ENCODE results near the gene APOL2.
A peak's percentile ranks its signal among the peaks of the same experiment; 100 is the strongest.
"Not testable (repeated sequence)": the region's sequence is repeated elsewhere in the genome, so short reads cannot be mapped to it uniquely, and the experiment has no call there.

Gene APOL2

GRCh38 chr22:36194971-36195370 lies 44.4 kb downstream of the APOL2 start:
- H3K4me1 ChIP-seq (ENCODE audit: control insufficient read depth, insufficient read depth, low read length) = peaks cover 10% of the 10 kb centered on the region
- no peak overlapping the region for H3K9ac ChIP-seq (ENCODE audit: low read length)
- no peaks in the 10 kb centered on the region for H3K27me3 ChIP-seq (ENCODE audit: control insufficient read depth, insufficient read depth, low read length)
- no peaks in the 10 kb centered on the region for H3K36me3 ChIP-seq (ENCODE audit: control insufficient read depth, insufficient read depth, low read length)
- no peak overlapping the region for H3K4me3 ChIP-seq (ENCODE audit: low read length)
- H3K27ac ChIP-seq (ENCODE audit: low read depth, low read length) = no peak overlapping the region

DNA sequence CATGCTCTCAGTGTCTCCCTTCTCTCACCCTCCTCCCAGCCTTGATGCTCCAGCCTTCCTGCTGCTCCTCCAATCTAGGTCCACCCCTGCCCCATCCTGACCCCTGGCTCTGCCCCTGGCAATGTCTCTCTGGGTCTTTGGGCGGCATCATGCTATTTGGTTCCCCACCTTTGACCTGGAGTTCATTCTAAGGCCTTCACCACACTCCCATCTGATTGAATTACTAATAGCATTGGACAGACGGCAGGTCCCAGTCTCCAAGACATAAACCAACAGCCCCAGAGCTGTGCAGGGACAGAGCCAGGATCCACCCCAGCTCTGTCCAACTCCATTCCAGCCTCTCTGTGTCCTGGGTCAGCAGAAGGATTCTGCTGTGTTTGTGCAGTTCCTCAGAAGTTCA lies 44.9 kb downstream of the APOL2 start:
- no peaks in the 10 kb centered on the region for H3K36me3 ChIP-seq (ENCODE audit: control insufficient read depth, insufficient read depth, low read length)
- no peak overlapping the region for H3K9ac ChIP-seq (ENCODE audit: low read length)
- H3K4me3 ChIP-seq (ENCODE audit: low read length) = no peak overlapping the region
- H3K27ac ChIP-seq (ENCODE audit: low read depth, low read length) = no peak overlapping the region
- H3K27me3 ChIP-seq (ENCODE audit: control insufficient read depth, insufficient read depth, low read length) = no peaks in the 10 kb centered on the region
- H3K4me1 ChIP-seq (ENCODE audit: control insufficient read depth, insufficient read depth, low read length) = peaks cover 10% of the 10 kb centered on the region

- no peak overlapping the region for H3K27ac ChIP-seq (ENCODE audit: low read depth, low read length)
- H3K4me3 ChIP-seq (ENCODE audit: low read length) = no peak overlapping the region
- H3K36me3 ChIP-seq (ENCODE audit: control insufficient read depth, insufficient read depth, low read length) = no peaks in the 10 kb centered on the region
- H3K27me3 ChIP-seq (ENCODE audit: control insufficient read depth, insufficient read depth, low read length) = no peaks in the 10 kb centered on the region
- H3K9ac ChIP-seq (ENCODE audit: low read length) = no peak overlapping the region
- H3K4me1 ChIP-seq (ENCODE audit: control insufficient read depth, insufficient read depth, low read length) = peaks cover 10% of the 10 kb centered on the region
Measured at GRCh38 chr22:36193577-36193976, 45.8 kb downstream of the APOL2 start.

GRCh38 chr22:36193171-36193570 lies 46.2 kb downstream of the APOL2 start:
- no peak overlapping the region for H3K9ac ChIP-seq (ENCODE audit: low read length)

GRCh38 chr22:36192542-36192941 lies 46.8 kb downstream of the APOL2 start:
- H3K36me3 ChIP-seq (ENCODE audit: control insufficient read depth, insufficient read depth, low read length) = no peaks in the 10 kb centered on the region
- H3K4me1 ChIP-seq (ENCODE audit: control insufficient read depth, insufficient read depth, low read length) = peaks cover 7% of the 10 kb centered on the region
- H3K27ac ChIP-seq (ENCODE audit: low read depth, low read length) = no peak overlapping the region
- no peaks in the 10 kb centered on the region for H3K27me3 ChIP-seq (ENCODE audit: control insufficient read depth, insufficient read depth, low read length)
- H3K4me3 ChIP-seq (ENCODE audit: low read length) = no peak overlapping the region
- H3K9ac ChIP-seq (ENCODE audit: low read length) = no peak overlapping the region

More at GRCh38 chr22:36193171-36193570, 46.2 kb downstream of the APOL2 start:
- H3K36me3 ChIP-seq (ENCODE audit: control insufficient read depth, insufficient read depth, low read length) = no peaks in the 10 kb centered on the region
- no peak overlapping the region for H3K27ac ChIP-seq (ENCODE audit: low read depth, low read length)
- H3K4me3 ChIP-seq (ENCODE audit: low read length) = no peak overlapping the region
- peaks cover 10% of the 10 kb centered on the region for H3K4me1 ChIP-seq (ENCODE audit: control insufficient read depth, insufficient read depth, low read length)
- no peaks in the 10 kb centered on the region for H3K27me3 ChIP-seq (ENCODE audit: control insufficient read depth, insufficient read depth, low read length)

DNA sequence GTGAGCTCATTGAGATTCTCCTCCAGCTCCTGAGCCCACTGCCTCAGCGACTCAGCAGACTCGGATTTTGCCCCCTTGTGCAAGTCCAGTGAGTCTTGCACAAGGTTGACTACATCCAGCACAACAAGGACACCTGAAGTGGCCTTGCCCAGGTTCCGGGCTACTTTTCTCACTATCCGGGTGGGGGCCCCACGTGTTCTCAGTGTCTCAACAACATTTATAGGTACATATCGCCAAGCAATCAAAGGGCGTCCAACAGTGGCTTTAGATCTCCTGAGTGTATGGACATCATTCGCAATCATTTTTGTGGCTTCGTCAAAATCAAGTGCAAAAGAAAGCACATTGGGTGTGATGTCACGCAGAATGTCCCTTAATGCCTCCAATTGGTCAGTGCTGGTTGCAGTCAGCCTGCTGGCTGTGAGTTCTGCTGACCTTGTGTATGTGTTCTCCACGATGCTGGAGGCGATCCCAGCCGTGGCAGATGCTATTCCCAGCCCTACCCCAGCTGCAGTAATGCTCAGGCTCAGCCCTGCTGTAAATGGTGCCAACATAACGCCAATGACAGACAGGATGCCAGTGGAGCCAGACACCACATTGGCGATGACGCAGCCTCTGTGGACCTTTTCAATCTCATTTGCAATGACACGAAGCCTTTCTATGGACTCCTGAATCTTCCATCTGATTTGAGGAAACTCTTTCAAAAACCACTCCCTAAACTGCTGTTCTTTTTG lies 48.1 kb downstream of the APOL2 start:
- Histone ChIP-seq H3K27me3 (ENCODE audit: control insufficient read depth, insufficient read depth, low read length) (no peaks in the 10 kb centered on the region), H3K4me1 (ENCODE audit: control insufficient read depth, insufficient read depth, low read length) (peaks cover 7% of the 10 kb centered on the region), H3K27ac (ENCODE audit: low read depth, low read length) (peak overlapping the region; percentile 52), H3K4me3 (ENCODE audit: low read length) (no peak overlapping the region), H3K9ac (ENCODE audit: low read length) (no peak overlapping the region), H3K36me3 (ENCODE audit: control insufficient read depth, insufficient read depth, low read length) (no peaks in the 10 kb centered on the region)

- H3K9ac ChIP-seq (ENCODE audit: low read length); H3K4me1 ChIP-seq (ENCODE audit: control insufficient read depth, insufficient read depth, low read length); H3K27me3 ChIP-seq (ENCODE audit: control insufficient read depth, insufficient read depth, low read length); H3K36me3 ChIP-seq (ENCODE audit: control insufficient read depth, insufficient read depth, low read length); H3K4me3 ChIP-seq (ENCODE audit: low read length); H3K27ac ChIP-seq (ENCODE audit: low read depth, low read length): not testable (repeated sequence)
Measured at GRCh38 chr22:36187862-36188261, 51.5 kb downstream of the APOL2 start.

- peaks cover 2% of the 10 kb centered on the region for H3K4me1 ChIP-seq (ENCODE audit: control insufficient read depth, insufficient read depth, low read length)
- no peak overlapping the region for H3K9ac ChIP-seq (ENCODE audit: low read length)
- H3K36me3 ChIP-seq (ENCODE audit: control insufficient read depth, insufficient read depth, low read length) = no peaks in the 10 kb centered on the region
- no peaks in the 10 kb centered on the region for H3K27me3 ChIP-seq (ENCODE audit: control insufficient read depth, insufficient read depth, low read length)
- H3K27ac ChIP-seq (ENCODE audit: low read depth, low read length) = no peak overlapping the region
- H3K4me3 ChIP-seq (ENCODE audit: low read length) = no peak overlapping the region
Measured at GRCh38 chr22:36185828-36186624, 53.3 kb downstream of the APOL2 start.

DNA sequence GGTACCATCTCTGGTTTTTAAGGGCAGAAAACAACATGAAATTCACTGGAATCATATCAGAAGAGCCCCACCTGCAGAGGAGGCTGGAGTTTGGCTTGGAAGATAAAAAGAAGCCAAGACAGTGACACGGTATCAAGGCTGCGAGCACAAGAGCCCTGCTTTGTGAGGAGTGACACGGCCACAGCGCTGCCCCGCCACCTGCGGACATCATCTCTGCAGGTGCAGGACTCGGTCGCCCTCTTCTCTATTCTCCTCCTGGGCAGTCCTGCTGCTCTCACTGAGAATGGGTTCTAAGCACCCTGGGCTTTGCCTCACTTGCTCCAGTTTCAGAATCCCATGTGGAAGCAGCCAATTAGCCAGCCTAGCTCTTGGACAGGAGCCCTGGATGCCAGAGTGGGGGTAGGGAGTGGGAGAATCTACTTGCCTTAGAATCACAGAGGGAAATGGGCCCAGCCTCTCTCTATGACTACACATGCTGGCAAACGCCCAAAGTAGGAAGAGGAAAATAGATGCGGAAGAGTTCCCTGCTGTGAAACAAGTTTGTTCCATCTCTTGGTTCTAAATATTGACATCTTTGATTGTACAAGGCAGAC lies 54.8 kb downstream of the APOL2 start:
- Histone ChIP-seq H3K27me3 (ENCODE audit: control insufficient read depth, insufficient read depth, low read length) (no peaks in the 10 kb centered on the region), H3K9ac (ENCODE audit: low read length) (no peak overlapping the region)

DNA sequence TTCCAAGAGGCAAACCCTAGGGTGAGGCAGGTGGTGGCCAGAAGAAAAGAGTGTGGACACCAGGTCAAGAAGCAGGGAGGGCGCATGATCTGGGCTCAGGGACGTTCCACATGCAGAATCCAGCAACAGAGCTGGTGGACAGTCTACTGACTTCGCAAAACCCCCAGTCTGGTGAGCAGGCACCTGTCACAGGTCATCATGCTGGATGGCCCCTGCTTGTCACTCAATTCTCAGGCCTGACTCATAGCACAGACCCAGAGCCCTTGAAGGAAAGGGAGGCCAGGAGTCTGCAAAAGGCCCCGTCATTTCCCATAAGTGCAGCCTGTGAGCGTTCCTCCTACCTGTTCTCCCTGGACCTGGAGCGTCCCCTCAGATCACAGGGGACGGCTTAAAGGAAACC lies 55.9 kb downstream of the APOL2 start:
- Histone ChIP-seq H3K9ac (ENCODE audit: low read length) (no peak overlapping the region), H3K36me3 (ENCODE audit: control insufficient read depth, insufficient read depth, low read length) (no peaks in the 10 kb centered on the region), H3K27me3 (ENCODE audit: control insufficient read depth, insufficient read depth, low read length) (no peaks in the 10 kb centered on the region), H3K27ac (ENCODE audit: low read depth, low read length) (no peak overlapping the region), H3K4me3 (ENCODE audit: low read length) (no peak overlapping the region), H3K4me1 (ENCODE audit: control insufficient read depth, insufficient read depth, low read length) (peaks cover 2% of the 10 kb centered on the region)

More for the DNA sequence above, 54.8 kb downstream of the APOL2 start:
- H3K4me1 ChIP-seq (ENCODE audit: control insufficient read depth, insufficient read depth, low read length) = peaks cover 2% of the 10 kb centered on the region
- H3K4me3 ChIP-seq (ENCODE audit: low read length) = no peak overlapping the region
- no peak overlapping the region for H3K27ac ChIP-seq (ENCODE audit: low read depth, low read length)
- no peaks in the 10 kb centered on the region for H3K36me3 ChIP-seq (ENCODE audit: control insufficient read depth, insufficient read depth, low read length)

DNA sequence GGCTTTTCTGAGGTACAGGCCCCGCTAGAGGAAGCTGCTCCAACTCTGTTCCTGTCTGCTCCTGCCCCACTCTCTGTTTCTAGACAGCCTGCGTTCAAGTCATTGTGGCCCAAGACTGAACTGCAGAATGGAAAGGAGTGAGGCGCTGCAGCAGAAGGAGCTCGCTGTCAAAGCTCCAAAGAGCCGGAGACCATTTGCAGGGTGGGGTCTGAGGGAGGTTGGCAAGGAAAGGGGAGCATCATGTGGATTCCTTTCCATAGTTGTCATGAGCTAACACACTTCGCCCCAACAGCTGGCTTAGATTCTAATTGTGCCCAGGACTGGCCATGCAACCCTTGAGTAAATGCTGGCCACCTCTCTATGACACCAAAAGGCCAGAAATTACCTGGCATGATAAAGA lies 56.5 kb downstream of the APOL2 start:
- Histone ChIP-seq H3K9ac (ENCODE audit: low read length) (no peak overlapping the region), H3K27me3 (ENCODE audit: control insufficient read depth, insufficient read depth, low read length) (no peaks in the 10 kb centered on the region), H3K4me3 (ENCODE audit: low read length) (no peak overlapping the region), H3K4me1 (ENCODE audit: control insufficient read depth, insufficient read depth, low read length) (peaks cover 2% of the 10 kb centered on the region), H3K27ac (ENCODE audit: low read depth, low read length) (no peak overlapping the region), H3K36me3 (ENCODE audit: control insufficient read depth, insufficient read depth, low read length) (no peaks in the 10 kb centered on the region)

DNA sequence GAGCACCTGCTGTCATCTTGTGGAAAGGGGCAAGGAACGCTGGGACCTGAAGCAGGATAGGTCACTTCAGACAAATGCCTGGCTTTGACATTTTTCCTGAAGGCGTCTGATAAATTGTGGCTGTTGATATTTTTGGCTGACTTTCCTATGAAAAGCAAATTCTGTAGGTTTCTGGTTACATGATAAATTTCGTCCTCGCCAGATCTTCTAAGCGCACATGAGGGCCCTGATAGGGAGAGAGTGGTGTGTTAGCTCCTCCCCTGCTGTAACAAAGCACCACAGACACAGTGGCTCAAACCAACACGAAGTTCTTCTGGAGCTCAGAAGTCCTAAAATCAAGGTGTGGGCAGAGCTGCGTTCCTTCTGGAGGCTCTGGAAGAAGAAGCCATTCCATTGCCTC lies 57.3 kb downstream of the APOL2 start:
- Histone ChIP-seq H3K4me3 (ENCODE audit: low read length) (no peak overlapping the region), H3K27ac (ENCODE audit: low read depth, low read length) (no peak overlapping the region), H3K27me3 (ENCODE audit: control insufficient read depth, insufficient read depth, low read length) (no peaks in the 10 kb centered on the region), H3K4me1 (ENCODE audit: control insufficient read depth, insufficient read depth, low read length) (peaks cover 2% of the 10 kb centered on the region), H3K36me3 (ENCODE audit: control insufficient read depth, insufficient read depth, low read length) (no peaks in the 10 kb centered on the region), H3K9ac (ENCODE audit: low read length) (no peak overlapping the region)

All from rectal smooth muscle tissue (tissue), 1 donor.